Caco-2 (cell line): ENCODE data around the gene CDKN2AIP. TPM values are rescaled to one million over a fixed set of nuclear protein-coding genes. Genes with fewer than 3 reads are reported as not detected.

Source experiments
- Bru-seq: library from RNA; stranded (reverse); fragments of 400-500 nt; gene quantifications from one replicate; lab custom pipeline; 2021; lab: Mats Ljungman, UMichigan
- BruChase-seq, 2 experiments: library from RNA; stranded (reverse); fragments of 400-500 nt; gene quantifications; one replicate each; lab custom pipeline; 2021; lab: Mats Ljungman, UMichigan
- BruUV-seq: library from RNA; stranded (reverse); fragments of 400-500 nt; replicated peaks from 2 replicates; lab custom pipeline; 2021; lab: Mats Ljungman, UMichigan
- CTCF ChIA-PET: fragments of 300-600 bp; sonication (Branson Sonifier 250); formaldehyde crosslinking; loops from one replicate; lab custom pipeline; 2022; ENCODE audit warnings: antibody characterized with exemption; lab: Charles Lee
- POLR2A ChIA-PET: fragments of 300-600 bp; sonication (Branson Sonifier 250); formaldehyde crosslinking; loops from one replicate; lab custom pipeline; 2022; ENCODE audit warnings: antibody characterized with exemption; lab: Charles Lee
- DNase-seq, 2 experiments: peaks; one replicate each; pipeline versions ENCODE4 v3.0.0 to v3.0.0-alpha.2; 2020 to 2022
- H3K27me3 ChIP-seq: replicated peaks from 2 replicates; pipeline ENCODE4 v1.6.0; 2011; ENCODE audit warnings: low read length; ENCODE audit not compliant: control insufficient read depth, insufficient read depth
- H3K36me3 ChIP-seq: 2 replicates; pipeline ENCODE4 v1.5.1; 2011; ENCODE audit warnings: low read length; ENCODE audit not compliant: control insufficient read depth, insufficient read depth
- H3K4me1 ChIP-seq: fragments of 250-450 bp; sonication (Bioruptor Pico); 2 replicates; pipeline ENCODE4 v1.5.1; 2020; ENCODE audit warnings: mild to moderate bottlenecking
- H3K4me3 ChIP-seq: 2 replicates; pipeline ENCODE4 v1.5.1; 2011; ENCODE audit warnings: low read depth, mild to moderate bottlenecking, control low read depth, low read length
- H3K9me3 ChIP-seq: fragments of 250-450 bp; sonication (Bioruptor Pico); 2 replicates; pipeline ENCODE4 v1.5.1; 2020; ENCODE audit warnings: mild to moderate bottlenecking, moderate library complexity
- H3K27ac Mint-ChIP-seq: one replicate; pipeline ENCODE4 v1.8.0; 2022; ENCODE audit warnings: mixed read lengths; ENCODE audit not compliant: unreplicated experiment
- H3K27me3 Mint-ChIP-seq: one replicate; pipeline ENCODE4 v1.8.0; 2022; ENCODE audit warnings: mixed read lengths; ENCODE audit not compliant: insufficient read depth, unreplicated experiment
- H3K36me3 Mint-ChIP-seq: one replicate; pipeline ENCODE4 v1.8.0; 2022; ENCODE audit warnings: mild to moderate bottlenecking, mixed read lengths; ENCODE audit not compliant: insufficient read depth, unreplicated experiment
- H3K4me1 Mint-ChIP-seq: one replicate; pipeline ENCODE4 v1.8.0; 2022; ENCODE audit warnings: low read depth, mixed read lengths; ENCODE audit not compliant: unreplicated experiment
- H3K4me3 Mint-ChIP-seq: one replicate; pipeline ENCODE4 v1.8.0; 2022; ENCODE audit warnings: mild to moderate bottlenecking, moderate library complexity, mixed read lengths; ENCODE audit not compliant: unreplicated experiment
- H3K9me3 Mint-ChIP-seq: one replicate; pipeline ENCODE4 v1.8.0; 2022; ENCODE audit warnings: mixed read lengths; ENCODE audit not compliant: unreplicated experiment
- intact Hi-C: fragments of 100-400 bp; cut with micrococcal nuclease; formaldehyde crosslinking; loops from one replicate; pipeline ENCODE4 v1.10.0; 2022; ENCODE audit not compliant: unreplicated experiment
- long read RNA-seq: library from polyadenylated mRNA; stranded (forward); transcript quantifications from one replicate; pipeline ENCODE4 v2.0.0, GENCODE V29; 2022
- total RNA-seq: library from RNA; stranded (reverse); gene quantifications from 2 replicates; pipeline ENCODE4 v1.2.3, GENCODE V29; 2022
- TF ChIP-seq, protein P1 (sequence below), 2 experiments: fragments of 200-600 bp in 1 of 2; IDR thresholded peaks; 1 replicate in 1 of 2; 2 replicates in 1 of 2; pipeline versions ENCODE4 v1.5.1 to v1.8.0; 2011 to 2022; ENCODE audit warnings: antibody characterized with exemption in 1 of 2, control low read depth in 1 of 2, inconsistent platforms in 1 of 2, low read depth in 1 of 2, low read length in 1 of 2, mild to moderate bottlenecking in 1 of 2, moderate library complexity in 1 of 2; ENCODE audit not compliant: insufficient read depth in 1 of 2, severe bottlenecking in 1 of 2, unreplicated experiment in 1 of 2

The CDKN2AIP gene
- 13.9 and 17.5 TPM in 2 replicates for total RNA-seq
- percentile 97 among the genes with signal in this experiment for Bru-seq, nascent RNA
- percentile 96 among the genes with signal in this experiment for BruChase-seq, experiment 1, labeled RNA remaining after a 2-hour chase
- BruChase-seq, experiment 2, labeled RNA remaining after a 6-hour chase, result percentile 81 among the genes with signal in this experiment
- long read RNA-seq, transcript CDKN2AIP-203 (3 exons, 2,721 nt), result minor isoform, 15 of 52 reads
- long read RNA-seq, transcript CDKN2AIP-201 (3 exons, 2,646 nt), result major isoform, 32 of 52 reads
- long read RNA-seq, partial matches to known transcripts, result 0 of 52 reads
- long read RNA-seq, other reads (novel, unspliced or antisense), result 1 of 52 reads

DNA sequence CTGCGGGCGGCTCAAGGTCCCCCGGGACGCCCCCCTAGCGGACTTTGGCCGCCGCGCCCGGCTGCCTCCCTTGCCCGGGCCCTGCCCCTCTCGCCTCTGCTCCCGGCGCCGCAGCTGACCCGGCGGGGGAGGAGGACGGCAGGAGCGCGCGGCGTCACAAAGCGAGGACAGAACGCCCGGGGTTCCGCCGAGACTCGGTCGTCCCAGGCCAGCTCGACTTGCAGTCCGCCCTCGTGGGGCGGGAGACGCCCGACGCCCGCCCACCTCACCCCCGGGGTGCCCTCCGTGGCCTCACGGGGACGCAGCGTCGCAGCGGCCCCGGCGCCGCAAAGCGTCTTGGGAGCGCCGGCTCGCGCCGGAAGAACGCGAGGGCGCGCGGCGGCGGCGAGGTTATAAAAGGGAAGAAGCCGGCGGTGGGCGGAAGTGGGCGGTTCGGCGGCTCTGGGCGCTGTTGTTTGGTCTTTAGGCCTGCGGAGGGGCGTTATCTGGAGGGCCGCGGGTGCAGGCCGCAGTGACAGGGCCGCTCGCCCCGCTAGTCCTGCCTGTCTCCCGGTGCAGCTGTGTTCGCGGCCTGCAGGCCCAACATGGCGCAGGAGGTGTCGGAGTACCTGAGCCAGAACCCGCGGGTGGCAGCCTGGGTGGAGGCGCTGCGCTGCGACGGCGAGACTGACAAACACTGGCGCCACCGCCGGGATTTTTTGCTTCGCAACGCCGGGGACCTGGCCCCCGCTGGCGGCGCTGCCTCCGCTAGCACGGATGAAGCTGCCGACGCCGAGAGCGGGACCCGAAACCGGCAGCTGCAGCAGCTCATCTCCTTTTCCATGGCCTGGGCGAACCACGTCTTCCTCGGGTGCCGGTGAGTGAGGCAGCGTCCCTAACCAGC lies at the start of gene CDKN2AIP:
Gene CDKN2AIP (plus strand): TSS at position 423 of the 883 bp plus-strand sequence. CDS start 162 bp downstream, at position 585.
- POLR2A ChIA-PET, result interaction anchor here (0.7 to 1.3 kb wide), 3 partner anchors 35 to 54 kb away, joined by 3 to 5 read pairs (median 3); no protein-coding TSS in a partner anchor
- peak; percentile 94 for DNase-seq
- Histone ChIP-seq H3K27me3 (no peaks in the 10 kb centered on the region), H3K36me3 (no peaks in the 10 kb centered on the region), H3K4me3 (peak within 1 kb of the TSS; percentile 93), H3K4me1 (peaks cover 39% of the 10 kb centered on the region), H3K9me3 (no peaks in the 10 kb centered on the region)
- Mint-ChIP-seq H3K27ac (peak within 1 kb of the TSS; percentile 94), H3K9me3 (no peaks in the 10 kb centered on the region), H3K4me1 (peaks cover 14% of the 10 kb centered on the region), H3K36me3 (peaks cover 59% of the 10 kb centered on the region), H3K27me3 (no peaks in the 10 kb centered on the region), H3K4me3 (peak within 1 kb of the TSS; percentile 93)
- CTCF ChIA-PET, result interaction anchor here (0.5 to 0.7 kb wide), 2 partner anchors 37 to 497 kb away, joined by 3 to 4 read pairs; no protein-coding TSS in a partner anchor
- TSS peak; percentile 32 for BruUV-seq
- intact Hi-C loops, result loop anchor here (1.0 to 10.0 kb wide), 3 partner anchors 28 to 350 kb away; partner anchors contain the start of gene WWC2
- TF ChIP-seq, protein P1, sequence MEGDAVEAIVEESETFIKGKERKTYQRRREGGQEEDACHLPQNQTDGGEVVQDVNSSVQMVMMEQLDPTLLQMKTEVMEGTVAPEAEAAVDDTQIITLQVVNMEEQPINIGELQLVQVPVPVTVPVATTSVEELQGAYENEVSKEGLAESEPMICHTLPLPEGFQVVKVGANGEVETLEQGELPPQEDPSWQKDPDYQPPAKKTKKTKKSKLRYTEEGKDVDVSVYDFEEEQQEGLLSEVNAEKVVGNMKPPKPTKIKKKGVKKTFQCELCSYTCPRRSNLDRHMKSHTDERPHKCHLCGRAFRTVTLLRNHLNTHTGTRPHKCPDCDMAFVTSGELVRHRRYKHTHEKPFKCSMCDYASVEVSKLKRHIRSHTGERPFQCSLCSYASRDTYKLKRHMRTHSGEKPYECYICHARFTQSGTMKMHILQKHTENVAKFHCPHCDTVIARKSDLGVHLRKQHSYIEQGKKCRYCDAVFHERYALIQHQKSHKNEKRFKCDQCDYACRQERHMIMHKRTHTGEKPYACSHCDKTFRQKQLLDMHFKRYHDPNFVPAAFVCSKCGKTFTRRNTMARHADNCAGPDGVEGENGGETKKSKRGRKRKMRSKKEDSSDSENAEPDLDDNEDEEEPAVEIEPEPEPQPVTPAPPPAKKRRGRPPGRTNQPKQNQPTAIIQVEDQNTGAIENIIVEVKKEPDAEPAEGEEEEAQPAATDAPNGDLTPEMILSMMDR (IDR thresholded peaks at IDR 0.05; ENCODE audit: insufficient read depth in 1 of 2, low read depth in 1 of 2, low read length in 1 of 2, severe bottlenecking in 1 of 2, unreplicated experiment in 1 of 2), result peak in 1 of 2 experiments; percentile 12

DNA sequence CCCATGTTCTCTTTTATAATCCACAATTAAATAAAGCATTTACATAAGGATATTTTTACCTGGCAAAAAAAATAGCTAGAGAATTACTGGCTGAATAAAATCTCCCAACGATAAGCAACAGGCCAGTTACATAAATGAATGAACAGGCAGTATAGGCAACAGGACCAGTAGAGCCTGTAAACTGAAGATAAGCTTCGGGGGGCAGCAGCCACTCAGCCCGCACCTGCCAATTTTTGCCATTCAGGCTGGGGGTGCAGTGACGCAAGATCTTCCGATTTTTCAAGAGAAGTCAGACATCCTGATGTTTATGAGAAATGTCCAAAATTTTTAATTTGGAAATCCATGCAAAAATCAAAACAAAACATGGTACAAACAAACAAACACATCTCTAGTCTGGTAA lies 49.0 kb upstream of the CDKN2AIP start:
- H3K36me3 ChIP-seq, result no peaks in the 10 kb centered on the region
- no TSS peak for BruUV-seq
- H3K27me3 ChIP-seq, result no peaks in the 10 kb centered on the region
- ChIA-PET CTCF (no interaction called here), POLR2A (no interaction called here)
- Mint-ChIP-seq H3K9me3 (no peaks in the 10 kb centered on the region), H3K4me3 (no peak overlapping the region), H3K36me3 (no peaks in the 10 kb centered on the region), H3K4me1 (peaks cover 12% of the 10 kb centered on the region), H3K27me3 (no peaks in the 10 kb centered on the region), H3K27ac (no peak overlapping the region)
- no peak overlapping the region for H3K4me3 ChIP-seq
- peaks cover 8% of the 10 kb centered on the region for H3K4me1 ChIP-seq
- TF ChIP-seq, protein P1 (IDR thresholded peaks at IDR 0.05; ENCODE audit: insufficient read depth in 1 of 2, low read depth in 1 of 2, low read length in 1 of 2, severe bottlenecking in 1 of 2, unreplicated experiment in 1 of 2), result no peak
- intact Hi-C loops, result no loop called here
- H3K9me3 ChIP-seq, result no peaks in the 10 kb centered on the region
- DNase-seq, result no peak

GRCh38 chr4:183396227-183396637 lies 48.2 kb upstream of the CDKN2AIP start:
- H3K27ac Mint-ChIP-seq, result no peak overlapping the region
- no TSS peak for BruUV-seq
- TF ChIP-seq, protein P1 (IDR thresholded peaks at IDR 0.05; ENCODE audit: insufficient read depth in 1 of 2, low read depth in 1 of 2, low read length in 1 of 2, severe bottlenecking in 1 of 2, unreplicated experiment in 1 of 2), result no peak
- no peaks in the 10 kb centered on the region for H3K36me3 ChIP-seq
- no peak overlapping the region for H3K4me3 Mint-ChIP-seq
- no peaks in the 10 kb centered on the region for H3K27me3 Mint-ChIP-seq
- no peaks in the 10 kb centered on the region for H3K27me3 ChIP-seq
- no peaks in the 10 kb centered on the region for H3K36me3 Mint-ChIP-seq
- ChIA-PET POLR2A (no interaction called here), CTCF (no interaction called here)
- H3K4me1 Mint-ChIP-seq, result peaks cover 5% of the 10 kb centered on the region
- H3K9me3 ChIP-seq, result no peaks in the 10 kb centered on the region
- H3K9me3 Mint-ChIP-seq, result no peaks in the 10 kb centered on the region
- intact Hi-C loops, result no loop called here
- DNase-seq, result no peak
- H3K4me1 ChIP-seq, result no peaks in the 10 kb centered on the region
- no peak overlapping the region for H3K4me3 ChIP-seq
